HFF-Myc (cell line): ENCODE results near the gene TNF.

ENCODE experiments used
- DNase-seq: peaks from one replicate; pipeline ENCODE4 v3.0.0-alpha.2; 2011; ENCODE audit warnings: low read depth; ENCODE audit errors: extremely low read depth
- H3K4me3 ChIP-seq: replicated peaks from 2 replicates; pipeline ENCODE4 v1.5.1; 2011; ENCODE audit warnings: low read depth, mild to moderate bottlenecking, control low read depth, low read length
- TF ChIP-seq, protein P1 (sequence below): IDR thresholded peaks from 2 replicates; pipeline ENCODE4 v1.5.1; 2012; ENCODE audit warnings: mild to moderate bottlenecking, low read depth, low read length, control low read depth; ENCODE audit errors: missing control alignments

The TNF gene

DNA sequence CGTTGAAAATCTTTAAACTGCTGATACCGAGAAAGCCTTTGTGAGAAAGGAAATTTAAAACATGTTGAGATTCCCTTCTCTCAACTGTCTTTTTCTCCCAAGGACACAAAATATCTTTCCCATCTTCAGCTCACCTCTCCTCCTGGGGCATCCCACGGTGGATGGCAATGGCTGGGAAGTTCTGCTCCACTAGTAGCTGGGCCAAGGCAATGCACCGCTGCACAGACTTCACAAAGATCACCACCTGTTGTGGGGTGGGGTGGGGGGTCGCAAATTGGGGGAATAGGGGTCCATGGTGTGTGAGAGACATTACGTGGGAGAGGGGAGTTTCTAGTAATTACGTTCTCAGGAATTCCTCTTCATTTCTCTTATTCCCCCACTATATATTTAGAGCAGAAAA lies 44.2 kb upstream of the TNF start:
- TF ChIP-seq, protein P1, sequence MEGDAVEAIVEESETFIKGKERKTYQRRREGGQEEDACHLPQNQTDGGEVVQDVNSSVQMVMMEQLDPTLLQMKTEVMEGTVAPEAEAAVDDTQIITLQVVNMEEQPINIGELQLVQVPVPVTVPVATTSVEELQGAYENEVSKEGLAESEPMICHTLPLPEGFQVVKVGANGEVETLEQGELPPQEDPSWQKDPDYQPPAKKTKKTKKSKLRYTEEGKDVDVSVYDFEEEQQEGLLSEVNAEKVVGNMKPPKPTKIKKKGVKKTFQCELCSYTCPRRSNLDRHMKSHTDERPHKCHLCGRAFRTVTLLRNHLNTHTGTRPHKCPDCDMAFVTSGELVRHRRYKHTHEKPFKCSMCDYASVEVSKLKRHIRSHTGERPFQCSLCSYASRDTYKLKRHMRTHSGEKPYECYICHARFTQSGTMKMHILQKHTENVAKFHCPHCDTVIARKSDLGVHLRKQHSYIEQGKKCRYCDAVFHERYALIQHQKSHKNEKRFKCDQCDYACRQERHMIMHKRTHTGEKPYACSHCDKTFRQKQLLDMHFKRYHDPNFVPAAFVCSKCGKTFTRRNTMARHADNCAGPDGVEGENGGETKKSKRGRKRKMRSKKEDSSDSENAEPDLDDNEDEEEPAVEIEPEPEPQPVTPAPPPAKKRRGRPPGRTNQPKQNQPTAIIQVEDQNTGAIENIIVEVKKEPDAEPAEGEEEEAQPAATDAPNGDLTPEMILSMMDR, result no peak
- H3K4me3 ChIP-seq, result no peak overlapping the region
- no peak for DNase-seq

DNA sequence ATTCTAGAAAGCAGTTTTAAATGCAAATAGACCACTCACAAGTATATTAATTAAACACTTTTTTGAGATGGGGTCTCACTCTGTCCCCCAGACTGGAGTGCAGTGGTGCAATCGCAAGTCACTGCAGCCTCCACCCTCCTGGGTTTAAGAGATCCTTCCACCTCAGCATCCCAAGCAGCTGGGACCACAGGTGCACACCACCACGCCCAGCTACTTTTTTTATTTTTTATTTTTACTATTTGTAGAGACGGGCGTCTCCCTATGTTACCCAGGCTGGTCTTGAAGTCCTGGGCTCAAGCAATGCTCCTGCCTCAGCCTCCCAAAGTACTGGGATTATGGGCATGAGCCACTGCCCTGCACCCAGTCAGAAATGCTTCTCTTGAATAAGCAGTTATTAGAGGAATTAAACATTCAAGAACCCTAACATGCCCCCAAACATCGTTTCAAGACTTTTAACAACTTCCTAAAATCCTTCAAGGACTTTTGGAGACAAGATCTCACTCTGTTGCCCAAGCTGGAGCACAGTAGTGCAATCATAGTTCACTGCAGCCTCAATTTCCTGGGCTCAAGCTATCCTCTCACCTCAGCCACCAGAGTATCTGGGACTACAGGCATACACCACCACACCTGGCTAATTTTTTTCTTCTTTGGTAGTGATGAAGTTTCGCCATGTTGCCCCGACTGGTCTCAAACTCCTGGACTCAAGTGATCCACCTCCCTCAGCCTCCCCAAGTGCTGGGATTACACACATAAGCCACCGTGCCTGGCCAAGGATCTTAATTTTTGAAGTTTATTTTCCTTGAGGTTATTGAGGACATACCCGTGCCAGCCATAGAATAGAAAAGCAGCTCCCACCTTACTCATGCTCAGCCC lies 43.4 kb upstream of the TNF start:
- DNase-seq, result no peak
- H3K4me3 ChIP-seq, result no peak overlapping the region
- TF ChIP-seq, protein P1, result no peak

GRCh38 chr6:31532644-31533454 lies 42.5 kb upstream of the TNF start:
- DNase-seq, result no peak
- TF ChIP-seq, protein P1, result no peak
- no peak overlapping the region for H3K4me3 ChIP-seq

DNA sequence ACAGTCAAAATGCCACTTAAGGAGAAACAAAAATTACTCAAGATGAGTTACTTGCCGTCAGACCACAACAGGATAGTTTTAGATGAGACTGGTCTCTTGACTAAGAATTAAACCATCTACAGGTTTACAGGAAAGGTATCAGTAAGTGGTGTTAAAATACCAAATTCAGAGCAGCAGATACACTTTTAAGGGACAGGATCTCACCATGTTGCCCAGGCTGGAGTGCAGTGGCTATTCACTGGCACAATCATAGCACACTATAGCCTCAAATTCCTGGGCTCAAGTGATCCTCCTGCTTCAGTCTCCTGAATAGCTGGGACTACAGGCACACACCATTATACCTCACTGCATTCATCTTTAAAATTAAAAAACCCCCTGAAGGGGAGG lies 41.9 kb upstream of the TNF start:
- TF ChIP-seq, protein P1, result no peak
- H3K4me3 ChIP-seq, result no peak overlapping the region
- DNase-seq, result no peak

DNA sequence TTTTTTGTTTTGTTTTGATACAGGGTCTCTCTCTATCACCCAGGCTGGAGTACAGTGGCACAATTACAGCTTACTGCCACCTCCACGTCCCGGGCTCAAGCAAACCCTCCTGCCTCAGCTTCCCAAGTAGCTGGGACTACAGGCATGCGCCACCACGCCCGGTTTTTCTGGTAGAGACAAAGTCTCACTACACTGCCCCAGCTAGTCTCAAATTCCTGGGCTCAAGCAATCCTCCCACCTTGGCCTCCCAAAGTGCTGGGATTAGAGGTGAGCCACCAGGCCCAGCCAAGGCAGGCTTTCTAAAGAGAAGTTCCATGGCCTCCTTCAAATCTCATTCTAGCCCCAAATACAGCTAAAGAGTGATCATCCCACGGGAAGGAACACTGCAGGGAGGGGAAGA lies 41.4 kb upstream of the TNF start:
- TF ChIP-seq, protein P1, result no peak
- H3K4me3 ChIP-seq, result no peak overlapping the region
- DNase-seq, result no peak

DNA sequence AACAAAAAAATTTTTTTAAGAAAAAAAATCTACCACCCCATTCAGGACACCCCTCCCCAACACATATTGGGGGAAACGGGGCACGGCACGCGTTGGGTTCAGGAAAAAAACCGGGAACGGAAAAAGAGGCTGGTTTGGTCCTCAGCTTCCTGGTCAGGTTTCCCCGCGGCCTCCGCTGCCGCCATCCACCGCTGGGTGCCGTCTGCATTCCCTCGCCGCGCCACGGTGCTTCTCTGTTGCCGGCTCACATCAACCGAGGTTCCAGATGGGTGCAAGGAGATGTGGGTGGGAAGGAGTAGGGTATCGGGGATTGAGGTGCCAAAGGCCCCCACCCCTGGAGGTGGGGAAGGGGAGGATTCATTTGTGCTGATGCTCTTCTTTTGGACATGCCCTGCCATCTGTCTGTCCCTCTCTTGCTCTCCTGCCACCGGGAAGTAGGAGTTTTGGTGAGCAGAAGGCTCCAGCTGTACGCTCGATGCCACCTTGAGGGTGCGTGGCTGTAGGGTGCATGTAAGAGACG lies 40.8 kb upstream of the TNF start:
- no peak for DNase-seq
- TF ChIP-seq, protein P1, result no peak
- H3K4me3 ChIP-seq, result no peak overlapping the region
